Naive B cell (primary cell): Measurements from ENCODE around the gene RSBN1L. TPM values are rescaled to one million over a fixed set of nuclear protein-coding genes. Genes with fewer than 3 reads are reported as not detected.

Source experiments
- ATAC-seq, 2 donors: fragments of 150-1000 bp; cut with Tn5 transposase; 2 replicates each; pipeline ENCODE4 v1.10.0; 2021; ENCODE audit warnings: low read depth in 2 of 2, mild to moderate bottlenecking in 2 of 2, moderate library complexity in 2 of 2
- DNase-seq: peaks from one replicate; pipeline ENCODE4 v3.0.0; 2022
- H3K27ac Mint-ChIP-seq, 6 donors: one replicate each; pipeline ENCODE4 v1.8.0; 2020 to 2022; ENCODE audit warnings: mild to moderate bottlenecking in 6 of 6, mixed read lengths in 6 of 6, moderate library complexity in 5 of 6, inconsistent platforms in 2 of 6
- H3K27me3 Mint-ChIP-seq, 3 donors: one replicate each; pipeline ENCODE4 v1.8.0; 2021 to 2022; ENCODE audit warnings: mixed read lengths in 3 of 3, mild to moderate bottlenecking in 1 of 3
- H3K36me3 Mint-ChIP-seq, 2 donors: one replicate each; pipeline ENCODE4 v1.8.0; 2020 to 2022; ENCODE audit warnings: mixed read lengths in 2 of 2, inconsistent platforms in 1 of 2, mild to moderate bottlenecking in 1 of 2
- H3K4me1 Mint-ChIP-seq, 3 donors: one replicate each; pipeline ENCODE4 v1.8.0; 2020 to 2022; ENCODE audit warnings: mixed read lengths in 3 of 3, inconsistent platforms in 1 of 3, mild to moderate bottlenecking in 1 of 3, moderate library complexity in 1 of 3
- H3K4me3 Mint-ChIP-seq, 8 donors: one replicate each; pipeline ENCODE4 v1.8.0; 2020 to 2022; ENCODE audit warnings: mild to moderate bottlenecking in 8 of 8, mixed read lengths in 8 of 8, moderate library complexity in 8 of 8, inconsistent platforms in 2 of 8
- H3K9me3 Mint-ChIP-seq, 7 donors: one replicate each; pipeline ENCODE4 v1.8.0; 2020 to 2022; ENCODE audit warnings: mixed read lengths in 7 of 7, mild to moderate bottlenecking in 5 of 7, inconsistent platforms in 2 of 7, moderate library complexity in 1 of 7
- polyA plus RNA-seq, 6 donors: library from polyadenylated mRNA; unstranded; fragments of 300-500 nt; fragmentation: Illumina TruSeq; gene quantifications; one replicate each; pipeline ENCODE4 v1.2.3, GENCODE V29; 2021; ENCODE audit warnings: low read depth in 6 of 6

Gene RSBN1L
- polyA plus RNA-seq, 6 donors from 2014 or later, result 4.8 to 10.1 (median 9.2) TPM

DNA sequence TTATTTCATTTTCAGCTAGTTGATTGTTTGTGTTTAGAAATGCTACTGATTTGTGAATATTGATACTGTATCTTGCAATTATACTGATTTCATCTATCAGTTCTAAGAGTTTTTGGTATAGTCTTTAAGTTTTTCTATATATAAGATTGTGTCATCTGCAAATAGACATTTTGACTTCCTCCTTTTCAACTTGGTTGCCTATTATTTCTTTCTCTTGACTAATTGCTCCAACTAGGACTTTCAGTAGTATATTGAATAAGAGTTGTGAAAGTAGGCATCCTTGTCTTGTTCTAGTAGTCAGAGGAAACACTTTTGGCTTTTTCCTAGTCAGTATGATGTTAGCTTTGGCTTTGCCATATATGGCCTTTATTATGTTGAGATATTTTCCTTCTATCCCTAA, 122.8 kb downstream of the RSBN1L start:
- Mint-ChIP-seq H3K27ac (peak overlapping the region in 3 of 6 donors; percentile 43 to 85 (median 53)), H3K9me3 (peaks cover 14 to 67% (median 51%) of the 10 kb centered on the region in 7 donors), H3K4me1 (peaks cover 55 to 85% (median 69%) of the 10 kb centered on the region in 3 donors)

DNA sequence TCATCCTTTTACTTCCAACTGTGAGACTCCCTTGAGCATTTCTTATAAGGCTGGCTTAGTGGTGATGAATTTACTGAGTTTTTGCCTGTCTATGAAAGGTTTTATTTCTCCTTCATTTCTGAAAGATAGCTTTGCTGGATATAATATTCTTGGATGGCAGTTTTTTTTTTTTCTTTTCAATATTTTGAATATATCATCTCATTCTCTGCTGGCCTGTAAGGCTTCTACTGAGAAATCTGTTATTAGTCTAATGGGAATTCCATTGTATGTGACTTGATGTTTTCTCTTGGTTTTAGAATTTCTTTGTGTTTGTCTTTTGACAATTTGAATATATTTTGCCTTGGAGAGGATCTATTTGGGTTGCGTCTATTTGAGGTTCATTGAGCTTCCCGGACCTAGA, 124.7 kb downstream of the RSBN1L start:
- Mint-ChIP-seq H3K27me3 (no peaks in the 10 kb centered on the region), H3K36me3 (peaks cover 42 to 69% of the 10 kb centered on the region in 2 donors), H3K27ac (peak overlapping the region in 3 of 6 donors; percentile 1 to 72 (median 56)), H3K4me3 (peak overlapping the region in 4 of 8 donors; percentile 15 to 72 (median 47)), H3K4me1 (peaks cover 59 to 88% (median 72%) of the 10 kb centered on the region in 3 donors), H3K9me3 (peaks cover 14 to 83% (median 63%) of the 10 kb centered on the region in 7 donors)
- DNase-seq (no peak), ATAC-seq (no peak)

More for the DNA sequence above, 122.8 kb downstream of the RSBN1L start:
- Mint-ChIP-seq H3K36me3 (peaks cover 41 to 58% of the 10 kb centered on the region in 2 donors), H3K4me3 (peak overlapping the region in 5 of 8 donors; percentile 13 to 51 (median 29)), H3K27me3 (no peaks in the 10 kb centered on the region)
- ATAC-seq (no peak), DNase-seq (no peak)

DNA sequence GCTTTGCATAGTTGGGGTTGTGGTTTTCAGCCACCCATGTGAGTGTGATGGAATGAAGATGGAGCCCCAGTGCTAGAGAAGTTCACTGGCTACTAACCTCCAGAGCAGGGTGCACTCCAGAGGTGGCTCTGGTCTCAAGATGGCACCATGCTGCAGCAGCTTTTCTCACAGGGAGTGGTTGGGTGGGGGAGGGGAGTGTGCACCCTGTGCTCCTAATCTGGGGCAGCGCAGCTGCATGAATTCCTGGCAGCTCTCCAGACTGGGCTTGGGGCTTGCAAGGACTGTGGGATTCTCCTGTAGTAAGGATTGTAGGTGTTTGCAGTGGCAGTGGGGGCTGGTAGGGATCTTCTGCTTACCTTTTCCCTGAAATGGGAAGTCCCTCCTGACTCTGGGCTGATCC, 126.0 kb downstream of the RSBN1L start:
- peak overlapping the region in 6 of 8 donors; percentile 49 to 90 (median 68) for H3K4me3 Mint-ChIP-seq
- peaks cover 59 to 86% (median 76%) of the 10 kb centered on the region in 3 donors for H3K4me1 Mint-ChIP-seq
- H3K36me3 Mint-ChIP-seq, result peaks cover 40 to 66% of the 10 kb centered on the region in 2 donors
- H3K9me3 Mint-ChIP-seq, result peaks cover 11 to 89% (median 70%) of the 10 kb centered on the region in 7 donors
- no peak for DNase-seq
- no peak for ATAC-seq
- no peaks in the 10 kb centered on the region for H3K27me3 Mint-ChIP-seq
- peak overlapping the region in 5 of 6 donors; percentile 47 to 88 (median 76) for H3K27ac Mint-ChIP-seq

DNA sequence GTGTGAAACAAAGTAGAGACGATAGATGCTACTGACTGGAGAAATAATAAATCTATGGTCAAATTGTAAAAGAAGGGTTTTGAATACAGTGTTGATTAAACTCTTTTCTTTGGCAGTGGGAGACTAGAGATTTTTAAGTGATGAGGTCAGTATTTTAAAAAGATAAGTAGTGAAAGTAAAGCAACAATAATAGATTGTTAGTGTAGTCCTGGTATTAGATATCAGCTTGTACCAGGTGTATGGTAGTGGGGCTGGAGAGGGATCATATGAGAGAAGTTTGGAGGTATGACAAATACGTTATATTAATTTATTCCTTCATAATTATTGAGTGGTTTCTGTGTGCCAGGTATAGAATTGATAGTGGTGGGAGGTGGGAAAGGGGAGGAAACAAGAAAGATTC, 127.5 kb downstream of the RSBN1L start:
- DNase-seq (no peak), ATAC-seq (peak; percentile 25 to 41)
- H3K27me3 Mint-ChIP-seq, result no peaks in the 10 kb centered on the region
- H3K9me3 Mint-ChIP-seq, result peaks cover 9 to 75% (median 57%) of the 10 kb centered on the region in 7 donors
- peak overlapping the region; percentile 92 to 98 (median 96) for H3K27ac Mint-ChIP-seq
- peaks cover 32 to 53% of the 10 kb centered on the region in 2 donors for H3K36me3 Mint-ChIP-seq
- H3K4me3 Mint-ChIP-seq, result peak overlapping the region; percentile 74 to 94 (median 90)
- H3K4me1 Mint-ChIP-seq, result peaks cover 52 to 88% (median 78%) of the 10 kb centered on the region in 3 donors

DNA sequence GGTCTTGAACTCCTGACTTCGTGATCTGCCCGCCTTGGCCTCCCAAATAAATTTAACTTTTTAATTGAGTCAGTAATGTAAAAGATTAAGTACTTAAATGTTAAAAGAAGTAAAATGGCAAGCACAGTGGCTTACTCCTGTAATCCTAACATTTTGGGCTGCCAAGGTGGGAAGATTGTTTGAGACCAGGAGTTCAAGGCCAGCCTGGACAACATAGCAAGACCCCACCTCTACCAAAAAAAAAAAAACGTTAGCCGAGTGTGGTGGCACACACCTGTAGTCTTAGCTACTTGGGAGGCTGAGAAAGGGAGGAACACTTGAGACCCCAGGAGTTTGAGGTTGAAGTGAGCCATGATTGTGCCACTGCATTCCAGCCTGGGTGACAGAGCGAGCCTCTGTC, 128.4 kb downstream of the RSBN1L start:
- Mint-ChIP-seq H3K9me3 (peaks cover 9 to 66% (median 48%) of the 10 kb centered on the region in 7 donors), H3K36me3 (peaks cover 26 to 45% of the 10 kb centered on the region in 2 donors), H3K4me3 (peak overlapping the region in 4 of 8 donors; percentile 19 to 94 (median 72)), H3K4me1 (peaks cover 46 to 87% (median 71%) of the 10 kb centered on the region in 3 donors), H3K27ac (peak overlapping the region in 4 of 6 donors; percentile 66 to 98 (median 94)), H3K27me3 (no peaks in the 10 kb centered on the region)
- ATAC-seq, result no peak
- DNase-seq, result no peak

DNA sequence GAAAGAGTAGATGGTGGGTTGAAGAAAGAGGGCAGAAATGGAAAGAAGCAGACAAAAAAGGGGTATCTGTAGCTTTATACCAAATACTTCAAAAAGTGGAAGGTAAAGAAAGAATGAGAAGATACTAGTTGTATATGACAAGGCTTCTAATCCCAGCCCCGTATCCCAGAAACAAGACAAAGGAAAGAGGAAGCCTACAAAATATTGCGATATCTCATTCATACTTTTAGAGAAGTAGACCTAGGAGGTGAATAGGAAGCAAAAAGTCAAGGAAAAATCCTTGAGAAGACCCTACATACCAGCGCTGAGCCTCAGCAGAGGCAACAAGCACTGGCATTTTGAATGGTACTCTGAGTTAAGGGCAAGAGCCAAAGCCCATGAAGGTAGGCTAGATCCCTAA, 128.9 kb downstream of the RSBN1L start:
- Mint-ChIP-seq H3K4me1 (peaks cover 43 to 87% (median 71%) of the 10 kb centered on the region in 3 donors), H3K27me3 (no peaks in the 10 kb centered on the region), H3K36me3 (peaks cover 23 to 40% of the 10 kb centered on the region in 2 donors), H3K27ac (peak overlapping the region in 4 of 6 donors; percentile 66 to 92 (median 81)), H3K4me3 (peak overlapping the region in 6 of 8 donors; percentile 19 to 94 (median 54)), H3K9me3 (peaks cover 9 to 61% (median 44%) of the 10 kb centered on the region in 7 donors)
- DNase-seq (no peak), ATAC-seq (no peak)

DNA sequence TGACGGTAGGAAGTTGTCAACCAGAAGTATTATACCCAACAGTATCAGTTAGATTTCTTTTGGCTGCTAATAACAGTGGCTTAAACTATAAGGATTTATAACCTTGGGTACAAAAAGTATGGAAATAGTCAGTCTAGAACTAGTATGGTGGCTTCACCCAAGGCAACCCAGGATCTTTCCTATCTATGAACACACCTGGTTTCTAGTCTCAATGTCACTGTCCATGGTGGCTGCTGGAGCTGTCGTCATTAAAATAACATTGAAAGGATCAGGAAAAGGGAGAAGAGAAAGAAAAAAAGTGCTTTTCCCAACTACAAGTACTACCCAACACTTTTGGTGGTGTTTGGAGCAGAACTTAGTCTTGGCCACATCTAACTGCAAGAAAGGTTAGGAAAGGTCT, 130.0 kb downstream of the RSBN1L start:
- no peak for DNase-seq
- H3K27ac Mint-ChIP-seq, result peak overlapping the region in 2 of 6 donors; percentile 47 to 92
- H3K4me3 Mint-ChIP-seq, result peak overlapping the region in 4 of 8 donors; percentile 22 to 43 (median 36)

DNA sequence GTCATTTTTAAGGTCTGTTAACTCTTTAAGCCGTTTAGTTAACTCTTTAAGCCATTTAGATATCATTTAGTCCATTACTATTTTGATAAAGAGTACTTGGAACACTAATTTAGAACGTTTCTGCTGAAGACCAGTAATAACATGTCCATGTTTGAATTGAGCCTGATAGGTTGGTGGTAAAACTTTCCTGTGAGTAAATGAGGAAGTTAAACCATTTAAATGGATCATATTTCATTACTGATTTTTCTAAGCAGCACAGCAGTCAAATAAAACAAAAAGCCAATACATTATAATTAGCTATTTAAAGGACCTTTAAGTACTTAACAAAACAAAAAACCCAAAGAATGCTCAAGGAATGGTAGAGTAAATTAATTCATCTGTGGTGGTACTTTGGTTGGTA, 131.7 kb downstream of the RSBN1L start:
- Mint-ChIP-seq H3K4me1 (peaks cover 55 to 87% (median 72%) of the 10 kb centered on the region in 3 donors), H3K4me3 (peak overlapping the region in 6 of 8 donors; percentile 15 to 61 (median 41)), H3K9me3 (peaks cover 0 to 37% (median 24%) of the 10 kb centered on the region in 7 donors), H3K36me3 (peaks cover 13 to 18% of the 10 kb centered on the region in 2 donors), H3K27me3 (no peaks in the 10 kb centered on the region), H3K27ac (peak overlapping the region in 2 of 6 donors; percentile 24 to 92)
- no peak for ATAC-seq
- DNase-seq, result no peak

More for the DNA sequence above, 130.0 kb downstream of the RSBN1L start:
- no peak for ATAC-seq
- Mint-ChIP-seq H3K36me3 (peaks cover 13 to 28% of the 10 kb centered on the region in 2 donors), H3K27me3 (no peaks in the 10 kb centered on the region), H3K4me1 (peaks cover 48 to 90% (median 73%) of the 10 kb centered on the region in 3 donors), H3K9me3 (peaks cover 4 to 50% (median 32%) of the 10 kb centered on the region in 7 donors)

DNA sequence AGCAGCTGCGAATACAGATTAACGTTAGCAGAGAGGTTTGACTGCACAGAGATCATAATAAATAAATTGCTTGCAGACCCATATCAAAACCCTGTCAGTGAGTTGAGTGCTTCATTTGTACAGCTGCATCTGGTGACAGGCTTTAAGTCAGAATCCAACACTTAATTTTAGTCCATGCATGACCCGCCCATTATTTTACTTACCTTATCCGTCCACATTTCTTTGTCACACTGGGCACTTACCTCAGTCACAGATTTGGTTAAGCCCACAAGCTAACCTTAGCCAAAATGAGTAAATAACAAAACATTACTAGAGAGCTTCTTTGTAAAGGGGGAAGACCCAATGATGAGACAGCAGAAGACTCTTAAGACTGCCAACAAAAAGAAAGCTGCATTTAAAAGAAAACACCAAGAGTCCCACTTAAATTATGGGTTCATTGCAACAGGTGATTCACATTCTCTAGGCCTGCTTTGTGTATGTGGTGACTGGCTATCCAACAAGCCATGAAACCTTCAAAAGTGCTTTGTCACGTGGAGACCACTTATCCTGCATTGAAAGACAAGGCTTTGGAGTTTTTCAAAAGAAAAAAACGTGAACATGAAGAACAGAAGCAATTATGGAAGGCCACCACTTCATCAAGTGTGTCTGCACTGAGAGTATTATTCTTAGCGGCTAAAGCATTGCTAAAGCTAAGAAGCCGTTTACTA, 134.5 kb downstream of the RSBN1L start:
- peak overlapping the region in 5 of 6 donors; percentile 43 to 89 (median 74) for H3K27ac Mint-ChIP-seq
- DNase-seq (no peak), ATAC-seq (no peak)
- H3K36me3 Mint-ChIP-seq, result peaks cover 8 to 9% of the 10 kb centered on the region in 2 donors
- peak overlapping the region in 3 of 8 donors; percentile 3 to 40 (median 7) for H3K4me3 Mint-ChIP-seq
- H3K27me3 Mint-ChIP-seq, result no peaks in the 10 kb centered on the region
- H3K4me1 Mint-ChIP-seq, result peaks cover 46 to 82% (median 64%) of the 10 kb centered on the region in 3 donors
- peaks cover 0 to 13% (median 10%) of the 10 kb centered on the region in 7 donors for H3K9me3 Mint-ChIP-seq

DNA sequence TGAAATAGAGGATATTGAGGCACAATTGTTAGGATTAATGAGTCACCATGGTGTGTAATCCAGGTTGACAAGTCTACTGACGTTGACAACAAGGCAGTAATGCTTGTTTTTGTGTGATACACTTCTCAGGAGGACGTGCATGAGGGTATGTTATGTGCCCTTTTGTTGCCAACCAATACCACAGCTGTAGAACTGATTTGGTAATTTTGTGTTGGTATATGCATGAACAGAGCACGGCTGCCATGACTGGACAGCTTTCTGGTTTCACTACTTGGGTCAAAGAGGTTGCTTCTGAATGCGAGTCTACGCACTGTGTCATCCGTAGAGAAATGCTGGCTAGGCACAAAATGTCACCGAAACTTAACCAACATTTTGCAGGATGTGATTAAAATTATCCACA, 135.2 kb downstream of the RSBN1L start:
- Mint-ChIP-seq H3K4me1 (peaks cover 47 to 81% (median 68%) of the 10 kb centered on the region in 3 donors), H3K36me3 (peaks cover 4 to 5% of the 10 kb centered on the region in 2 donors), H3K9me3 (peaks cover 0 to 6% (median 6%) of the 10 kb centered on the region in 7 donors), H3K27me3 (no peaks in the 10 kb centered on the region), H3K27ac (peak overlapping the region; percentile 6 to 75 (median 32)), H3K4me3 (peak overlapping the region in 1 of 8 donors; percentile 1)
- ATAC-seq, result peak in 1 of 2 donors; percentile 27
- DNase-seq, result no peak

DNA sequence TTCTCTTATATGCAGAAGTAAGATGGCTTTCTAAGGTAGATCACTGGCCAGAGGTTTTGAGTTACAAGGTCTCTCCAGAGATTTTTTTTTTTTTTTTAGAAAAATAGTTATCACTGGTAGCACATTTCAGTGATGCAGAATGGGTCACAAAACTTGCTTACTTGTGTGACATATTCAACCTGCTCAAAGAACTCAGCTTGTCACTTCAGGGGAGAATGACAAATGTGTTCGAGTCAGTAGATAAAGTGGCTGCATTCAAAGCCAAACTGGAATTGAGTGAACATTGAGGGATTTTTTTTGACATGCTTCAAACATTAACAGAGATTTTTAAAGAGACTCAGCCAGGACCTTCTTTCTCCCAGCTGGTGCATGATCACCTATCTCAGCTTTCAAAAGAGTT, 135.7 kb downstream of the RSBN1L start:
- peaks cover 42 to 79% (median 65%) of the 10 kb centered on the region in 3 donors for H3K4me1 Mint-ChIP-seq
- ATAC-seq, result no peak
- DNase-seq, result no peak
- H3K36me3 Mint-ChIP-seq, result peaks cover 0 to under 1% of the 10 kb centered on the region in 2 donors
- H3K27me3 Mint-ChIP-seq, result no peaks in the 10 kb centered on the region
- peak overlapping the region in 1 of 8 donors; percentile 1 for H3K4me3 Mint-ChIP-seq
- H3K9me3 Mint-ChIP-seq, result peaks cover 0 to 4% (median 1%) of the 10 kb centered on the region in 7 donors
- H3K27ac Mint-ChIP-seq, result peak overlapping the region in 4 of 6 donors; percentile 31 to 75 (median 52)
